HG02943 (cell line): Measurements from ENCODE around the gene GPN1.
"Not testable (repeated sequence)": the region's sequence is repeated elsewhere in the genome, so short reads cannot be mapped to it uniquely, and the experiment has no call there.

Source experiments
- ATAC-seq: cut with Tn5 transposase; IDR thresholded peaks from one replicate; pipeline ENCODE4 v1.9.1; 2021; ENCODE audit warnings: mild to moderate bottlenecking, low read depth, moderate library complexity; ENCODE audit not compliant: unreplicated experiment

The GPN1 gene

DNA sequence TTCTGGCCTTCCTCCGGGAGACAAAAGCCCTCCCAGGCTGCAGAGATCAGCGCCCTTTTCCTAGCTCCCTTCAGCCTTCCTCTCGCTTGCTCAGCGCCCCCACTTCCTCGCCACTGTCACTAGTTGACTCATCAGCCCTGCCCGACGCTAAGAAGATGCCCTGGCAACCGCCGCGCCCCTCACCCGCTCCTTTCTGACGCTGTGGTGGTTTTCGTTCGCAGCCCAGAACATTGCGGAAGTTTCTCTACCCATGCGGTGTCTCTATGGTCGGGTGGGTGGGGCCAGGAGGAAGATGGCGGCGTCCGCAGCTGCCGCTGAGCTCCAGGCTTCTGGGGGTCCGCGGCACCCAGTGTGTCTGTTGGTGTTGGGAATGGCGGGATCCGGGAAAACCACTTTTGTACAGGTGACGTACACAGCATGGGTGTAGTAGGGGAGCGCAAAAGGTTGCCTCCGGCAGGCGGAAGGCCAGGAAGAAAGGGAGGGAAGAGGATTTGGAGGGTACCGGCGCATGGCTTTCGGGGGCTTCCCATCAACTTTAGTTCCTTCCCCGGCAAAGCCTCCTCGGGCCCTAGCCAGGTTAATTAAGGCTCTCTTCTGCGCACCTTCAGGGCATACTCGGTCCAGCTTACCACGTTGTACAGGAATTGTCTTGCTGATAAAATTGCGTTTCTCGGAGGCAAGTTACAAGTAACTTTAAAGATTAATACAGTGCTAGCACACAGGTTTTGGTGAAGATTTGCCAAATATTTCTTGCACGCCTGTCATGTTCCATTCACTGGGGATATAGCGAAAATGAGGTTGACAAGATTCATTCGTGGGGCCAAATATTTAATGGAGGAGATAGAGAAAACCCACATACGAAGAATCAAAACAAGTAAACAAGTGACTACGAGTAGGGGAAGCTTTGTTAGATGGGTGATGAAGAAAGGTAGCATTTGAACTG, at the start of gene GPN1, which contains the start of gene CCDC121:
Gene GPN1 (plus strand): TSS at position 284 of the 943 bp plus-strand sequence. CDS start 9 bp downstream, at position 293.
Gene CCDC121 (minus strand): TSS at position 246 of the 943 bp plus-strand sequence. CDS start 1,213 bp downstream, outside the sequence.
- peak; percentile 99 for ATAC-seq

- ATAC-seq = no peak
Observed at GRCh38 chr2:27581417-27582128, 47.3 kb upstream of the GPN1 start.

- no peak for ATAC-seq
Observed at GRCh38 chr2:27582129-27582694, 46.6 kb upstream of the GPN1 start.

- ATAC-seq = peak; percentile 93
Observed at GRCh38 chr2:27582695-27583389, 46.0 kb upstream of the GPN1 start, which contains the start of gene ZNF512. ZNF512 (plus strand) TSS chr2:27583042; CDS start chr2:27583113, 71 bp downstream.

DNA sequence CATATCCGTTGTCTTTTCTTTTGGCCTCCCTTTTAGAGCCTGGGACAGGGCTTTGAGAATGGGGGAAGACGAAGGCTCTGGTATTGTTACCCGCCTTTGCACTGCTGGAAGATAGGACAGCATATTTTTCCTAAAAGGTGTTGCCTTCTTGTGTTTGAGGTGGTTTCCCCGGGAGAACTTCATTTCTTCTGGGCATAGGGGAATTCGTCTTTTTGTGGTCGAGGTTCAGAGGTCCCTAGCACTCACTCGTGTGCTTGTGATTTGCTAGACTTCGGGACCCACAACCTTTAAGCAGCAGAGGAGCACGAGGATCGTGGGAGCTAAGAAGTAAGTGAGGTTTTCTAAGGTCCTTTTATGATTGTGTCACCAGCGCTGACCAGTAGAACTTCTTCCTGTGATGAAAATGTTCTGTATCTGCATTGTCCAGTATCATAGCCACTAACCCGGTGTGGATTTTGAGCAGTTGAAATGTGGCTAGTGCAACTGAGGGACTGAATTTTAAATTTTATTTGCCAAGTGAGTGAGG, 45.4 kb upstream of the GPN1 start:
- peak; percentile 20 for ATAC-seq

DNA sequence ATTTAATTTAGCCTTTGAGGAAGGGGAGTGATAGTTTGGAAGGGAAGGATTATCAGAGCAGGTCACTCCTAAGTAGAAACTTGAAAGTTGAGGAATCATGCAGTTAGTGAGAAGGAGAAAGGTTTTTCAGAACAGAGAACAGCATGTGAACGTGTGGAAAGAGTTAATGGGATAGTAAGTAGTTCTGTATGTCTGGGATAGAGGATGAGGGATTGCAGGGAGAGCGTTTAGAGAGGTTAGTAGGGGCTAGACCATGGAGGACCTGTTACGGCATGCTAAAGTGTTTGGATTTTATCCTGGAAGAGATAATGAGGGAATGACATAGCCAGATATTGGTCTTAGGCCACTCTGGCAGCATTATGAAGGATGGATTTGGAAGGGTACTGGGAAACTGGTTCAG, 44.3 kb upstream of the GPN1 start:
- ATAC-seq = no peak

- no peak for ATAC-seq
Observed at GRCh38 chr2:27587025-27587424, 41.8 kb upstream of the GPN1 start.

- no peak for ATAC-seq
Observed at GRCh38 chr2:27588308-27588707, 40.5 kb upstream of the GPN1 start.

DNA sequence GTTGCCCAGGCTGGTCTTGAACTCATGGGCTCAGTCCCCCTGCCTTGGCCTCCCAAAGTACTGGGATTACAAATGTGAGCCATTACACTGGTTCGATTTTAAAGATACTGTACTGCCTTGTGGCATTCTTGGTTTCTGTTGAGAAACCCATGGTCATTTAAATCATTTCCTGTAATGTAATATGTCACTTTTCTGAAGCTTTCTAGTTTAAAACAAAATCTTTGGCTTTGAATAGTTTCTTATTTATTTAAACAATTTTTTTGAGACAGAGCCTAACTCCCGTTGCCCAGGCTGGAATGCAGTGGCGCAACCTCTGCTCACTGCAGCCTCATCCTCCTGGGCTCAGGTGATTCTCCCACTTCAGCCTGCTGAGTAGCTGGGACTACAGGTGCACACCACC, 37.1 kb upstream of the GPN1 start:
- ATAC-seq = no peak

DNA sequence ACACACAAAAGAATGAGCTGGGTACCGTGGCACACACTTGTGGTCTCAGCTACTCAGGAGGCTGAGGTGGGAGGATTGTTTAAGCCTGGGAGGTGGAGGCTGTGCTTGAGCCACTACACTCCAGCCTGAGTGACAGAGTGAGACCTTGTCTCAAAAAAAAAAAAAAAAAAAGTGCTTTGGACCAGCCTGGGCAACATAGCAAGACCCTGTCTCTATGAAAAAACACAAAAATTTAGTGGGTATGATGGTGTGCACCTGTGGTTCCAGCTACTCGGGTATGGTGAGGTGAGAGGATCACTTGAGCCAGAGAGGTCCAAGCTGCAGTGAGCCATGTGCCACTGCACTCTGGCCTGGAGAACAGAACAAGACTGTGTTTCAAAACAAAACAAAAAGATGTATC, 35.6 kb upstream of the GPN1 start:
- no peak for ATAC-seq

- not testable (repeated sequence) for ATAC-seq
Observed at GRCh38 chr2:27594020-27594703, 34.7 kb upstream of the GPN1 start.

DNA sequence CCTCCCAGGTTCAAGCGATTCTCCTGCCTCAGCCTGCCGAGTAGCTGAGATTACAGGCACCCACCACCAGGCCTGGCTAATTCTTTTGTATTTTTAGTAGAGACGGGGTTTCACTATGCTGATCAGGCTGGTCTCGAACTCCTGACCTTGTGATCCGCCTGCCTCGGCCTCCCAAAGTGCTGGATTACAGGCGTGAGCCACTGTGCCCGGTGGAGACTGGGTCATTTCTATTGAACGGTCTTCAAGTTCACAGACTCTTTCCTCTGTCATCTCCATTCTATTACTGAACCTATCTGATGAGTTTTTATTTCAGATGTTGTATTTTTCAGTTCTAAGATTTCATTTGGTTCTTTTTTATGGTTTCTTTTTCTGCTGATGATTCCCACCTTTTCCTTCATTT, 33.4 kb upstream of the GPN1 start:
- ATAC-seq = not testable (repeated sequence)

- no peak for ATAC-seq
Observed at GRCh38 chr2:27596627-27597026, 32.2 kb upstream of the GPN1 start.

DNA sequence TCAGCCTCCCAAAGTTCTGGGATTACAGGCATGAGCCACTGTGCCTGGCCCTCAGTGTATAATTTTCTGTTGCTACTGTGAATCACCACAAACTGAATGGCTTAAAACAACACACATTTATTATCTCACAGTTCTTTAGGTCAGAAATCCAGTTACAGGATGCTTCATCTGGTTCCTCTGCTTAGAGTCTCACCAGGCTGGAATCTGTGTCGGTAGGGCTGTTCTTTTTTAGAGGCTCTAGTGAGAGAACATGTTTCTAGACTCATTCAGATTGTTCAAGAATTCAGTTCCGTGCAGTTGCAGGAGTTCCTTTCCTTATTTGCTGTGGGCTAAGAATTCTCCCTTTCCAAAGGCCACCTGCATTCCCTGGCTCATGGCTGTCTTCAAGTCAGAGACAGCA, 22.2 kb upstream of the GPN1 start:
- no peak for ATAC-seq

- no peak for ATAC-seq
Observed at GRCh38 chr2:27613985-27614384, 14.9 kb upstream of the GPN1 start.

DNA sequence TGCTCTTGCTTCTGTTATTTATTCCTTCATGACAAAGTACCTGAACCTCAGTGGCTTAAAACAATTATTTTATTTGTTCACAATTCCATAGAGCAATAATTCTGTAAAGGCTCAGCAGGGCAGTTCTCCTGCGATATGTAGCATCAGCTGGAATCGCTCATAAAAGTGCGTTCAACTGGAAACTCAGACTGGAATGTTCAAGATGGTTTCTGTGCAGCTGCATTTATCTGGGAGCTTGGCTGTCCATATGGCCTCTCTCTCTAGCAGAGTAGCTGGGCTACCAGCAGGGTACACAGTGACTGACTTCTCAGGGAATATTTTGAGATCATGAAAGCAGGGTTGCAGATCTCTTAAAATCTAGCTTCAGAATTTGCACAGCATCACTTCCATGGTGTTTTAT, 13.5 kb upstream of the GPN1 start:
- ATAC-seq = no peak

- ATAC-seq = no peak
Observed at GRCh38 chr2:27621524-27621923, 7.3 kb upstream of the GPN1 start.

GRCh38 chr2:27622921-27623384, 5.9 kb upstream of the GPN1 start:
- no peak for ATAC-seq

- no peak for ATAC-seq
Observed at GRCh38 chr2:27624943-27625342, 3.9 kb upstream of the GPN1 start.
